Upper lobe of right lung (tissue), 1 donor: ENCODE results near the gene USP9X. TPM values are rescaled to one million over a fixed set of nuclear protein-coding genes. Genes with fewer than 3 reads are reported as not detected.
"Not testable (repeated sequence)": the region's sequence is repeated elsewhere in the genome, so short reads cannot be mapped to it uniquely, and the experiment has no call there.

ENCODE experiments used
- ATAC-seq: fragments of 200-7000 bp; cut with Tn5 transposase; one replicate; pipeline ENCODE4 v1.9.1; 2020; ENCODE audit warnings: mild to moderate bottlenecking, moderate library complexity
- DNase-seq: peaks from one replicate; pipeline ENCODE4 v3.0.0-alpha.2; 2020
- H3K27ac ChIP-seq: fragments of 200-600 bp; one replicate; pipeline ENCODE4 v1.8.0; 2022
- H3K27me3 ChIP-seq: fragments of 200-600 bp; one replicate; pipeline ENCODE4 v1.8.0; 2022; ENCODE audit warnings: mild to moderate bottlenecking
- H3K36me3 ChIP-seq: fragments of 200-600 bp; one replicate; pipeline ENCODE4 v1.8.0; 2022
- H3K4me1 ChIP-seq: fragments of 200-600 bp; one replicate; pipeline ENCODE4 v1.8.0; 2022
- H3K4me3 ChIP-seq: fragments of 200-600 bp; one replicate; pipeline ENCODE4 v1.8.0; 2022; ENCODE audit warnings: mild to moderate bottlenecking
- H3K9me3 ChIP-seq: fragments of 200-600 bp; one replicate; pipeline ENCODE4 v1.8.0; 2022
- intact Hi-C: fragments of 100-400 bp; cut with DNase I; formaldehyde crosslinking; loops from one replicate; pipeline ENCODE4 v1.11.0; 2022
- total RNA-seq: library from RNA; stranded (reverse); fragmentation: NEBNext Ultra II Directional; extraction: Animal tissue kit (Norgen Biotek cat#: 25700); gene quantifications from one replicate; pipeline ENCODE4 v1.2.1, GENCODE V29; 2021
- TF ChIP-seq, protein P1 (sequence below): fragments of 200-600 bp; IDR thresholded peaks from one replicate; pipeline ENCODE4 v1.8.0; 2022; ENCODE audit warnings: antibody characterized with exemption
- donor health status: DM: no; HTN: yes; CAD: no; lungs with severe emphysema.

The USP9X gene
- total RNA-seq, 1 donor from 2014 or later, result 71.5 TPM

DNA sequence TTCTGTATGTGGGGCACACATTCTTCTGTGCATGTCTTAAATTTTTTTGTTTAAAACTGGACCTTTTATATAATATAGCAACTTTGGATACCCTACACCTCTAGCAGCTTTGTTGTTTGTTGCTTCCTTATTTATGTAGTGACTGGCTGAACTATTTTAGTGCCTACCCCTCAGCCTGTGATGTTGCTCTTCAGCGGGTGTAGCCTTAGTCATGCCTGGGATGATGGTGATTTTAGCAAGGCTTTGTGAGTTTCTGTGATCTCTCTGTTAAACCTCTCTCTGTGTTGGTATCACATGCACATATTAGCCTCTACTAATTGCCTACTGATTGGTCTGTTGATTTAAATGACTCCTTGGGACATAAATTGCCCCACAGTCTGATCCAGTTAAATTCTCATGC, 22.8 kb downstream of the USP9X start:
- no peak for ATAC-seq
- TF ChIP-seq, protein P1, sequence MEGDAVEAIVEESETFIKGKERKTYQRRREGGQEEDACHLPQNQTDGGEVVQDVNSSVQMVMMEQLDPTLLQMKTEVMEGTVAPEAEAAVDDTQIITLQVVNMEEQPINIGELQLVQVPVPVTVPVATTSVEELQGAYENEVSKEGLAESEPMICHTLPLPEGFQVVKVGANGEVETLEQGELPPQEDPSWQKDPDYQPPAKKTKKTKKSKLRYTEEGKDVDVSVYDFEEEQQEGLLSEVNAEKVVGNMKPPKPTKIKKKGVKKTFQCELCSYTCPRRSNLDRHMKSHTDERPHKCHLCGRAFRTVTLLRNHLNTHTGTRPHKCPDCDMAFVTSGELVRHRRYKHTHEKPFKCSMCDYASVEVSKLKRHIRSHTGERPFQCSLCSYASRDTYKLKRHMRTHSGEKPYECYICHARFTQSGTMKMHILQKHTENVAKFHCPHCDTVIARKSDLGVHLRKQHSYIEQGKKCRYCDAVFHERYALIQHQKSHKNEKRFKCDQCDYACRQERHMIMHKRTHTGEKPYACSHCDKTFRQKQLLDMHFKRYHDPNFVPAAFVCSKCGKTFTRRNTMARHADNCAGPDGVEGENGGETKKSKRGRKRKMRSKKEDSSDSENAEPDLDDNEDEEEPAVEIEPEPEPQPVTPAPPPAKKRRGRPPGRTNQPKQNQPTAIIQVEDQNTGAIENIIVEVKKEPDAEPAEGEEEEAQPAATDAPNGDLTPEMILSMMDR, result no peak
- H3K27ac ChIP-seq, result no peak overlapping the region

GRCh38 chrX:41108463-41109205, 23.4 kb downstream of the USP9X start:
- DNase-seq, result no peak
- H3K9me3 ChIP-seq, result no peaks in the 10 kb centered on the region
- H3K36me3 ChIP-seq, result no peaks in the 10 kb centered on the region
- no peak overlapping the region for H3K27ac ChIP-seq
- no peaks in the 10 kb centered on the region for H3K27me3 ChIP-seq
- no peak for ATAC-seq
- peaks cover 18% of the 10 kb centered on the region for H3K4me1 ChIP-seq
- H3K4me3 ChIP-seq, result no peak overlapping the region
- intact Hi-C loops, result no loop called here
- TF ChIP-seq, protein P1, result no peak

More for the DNA sequence above, 22.8 kb downstream of the USP9X start:
- no peaks in the 10 kb centered on the region for H3K36me3 ChIP-seq
- H3K4me3 ChIP-seq, result no peak overlapping the region
- no peaks in the 10 kb centered on the region for H3K9me3 ChIP-seq
- H3K4me1 ChIP-seq, result peaks cover 18% of the 10 kb centered on the region
- no peaks in the 10 kb centered on the region for H3K27me3 ChIP-seq
- no peak for DNase-seq
- intact Hi-C loops, result no loop called here

GRCh38 chrX:41110801-41111625, 25.8 kb downstream of the USP9X start:
- intact Hi-C loops, result loop anchor here (10.0 kb wide), 1 partner anchor 236 kb away; no protein-coding TSS in a partner anchor
- TF ChIP-seq, protein P1, result no peak
- peaks cover 22% of the 10 kb centered on the region for H3K4me1 ChIP-seq

GRCh38 chrX:41115104-41115425, 29.8 kb downstream of the USP9X start:
- ATAC-seq, result peak; percentile 72
- intact Hi-C loops, result loop anchor here (10.0 kb wide), 1 partner anchor 240 kb away; no protein-coding TSS in a partner anchor
- TF ChIP-seq, protein P1, result peak; percentile 62
- peaks cover 35% of the 10 kb centered on the region for H3K4me1 ChIP-seq
- H3K36me3 ChIP-seq, H3K4me3 ChIP-seq, H3K27me3 ChIP-seq, DNase-seq, H3K27ac ChIP-seq, H3K9me3 ChIP-seq: not testable (repeated sequence)

More at GRCh38 chrX:41110801-41111625, 25.8 kb downstream of the USP9X start:
- Histone ChIP-seq H3K27me3 (no peaks in the 10 kb centered on the region), H3K4me3 (no peak overlapping the region), H3K36me3 (no peaks in the 10 kb centered on the region), H3K9me3 (no peaks in the 10 kb centered on the region), H3K27ac (no peak overlapping the region)
- DNase-seq (no peak), ATAC-seq (no peak)

GRCh38 chrX:41116948-41117347, 31.7 kb downstream of the USP9X start:
- Histone ChIP-seq H3K36me3 (no peaks in the 10 kb centered on the region), H3K27ac (no peak overlapping the region), H3K4me1 (peaks cover 24% of the 10 kb centered on the region), H3K9me3 (no peaks in the 10 kb centered on the region), H3K27me3 (no peaks in the 10 kb centered on the region), H3K4me3 (no peak overlapping the region)
- DNase-seq (no peak), ATAC-seq (no peak)
- intact Hi-C loops, result loop anchor here (10.0 kb wide), 1 partner anchor 242 kb away; no protein-coding TSS in a partner anchor
- TF ChIP-seq, protein P1, result no peak
